Measurements from ENCODE around the gene S100A13. TPM values are rescaled to one million over a fixed set of nuclear protein-coding genes. Genes with fewer than 3 reads are reported as not detected.

Gene S100A13
- polyA plus RNA-seq, 4 donors = 139 to 170 (median 156) TPM

GRCh38 chr1:153628638-153629342 lies 1.5 kb upstream of the S100A13 start:
- no peak for DNase-seq (ENCODE audit: low read depth in 4 of 4, low spot score in 3 of 4)

DNA sequence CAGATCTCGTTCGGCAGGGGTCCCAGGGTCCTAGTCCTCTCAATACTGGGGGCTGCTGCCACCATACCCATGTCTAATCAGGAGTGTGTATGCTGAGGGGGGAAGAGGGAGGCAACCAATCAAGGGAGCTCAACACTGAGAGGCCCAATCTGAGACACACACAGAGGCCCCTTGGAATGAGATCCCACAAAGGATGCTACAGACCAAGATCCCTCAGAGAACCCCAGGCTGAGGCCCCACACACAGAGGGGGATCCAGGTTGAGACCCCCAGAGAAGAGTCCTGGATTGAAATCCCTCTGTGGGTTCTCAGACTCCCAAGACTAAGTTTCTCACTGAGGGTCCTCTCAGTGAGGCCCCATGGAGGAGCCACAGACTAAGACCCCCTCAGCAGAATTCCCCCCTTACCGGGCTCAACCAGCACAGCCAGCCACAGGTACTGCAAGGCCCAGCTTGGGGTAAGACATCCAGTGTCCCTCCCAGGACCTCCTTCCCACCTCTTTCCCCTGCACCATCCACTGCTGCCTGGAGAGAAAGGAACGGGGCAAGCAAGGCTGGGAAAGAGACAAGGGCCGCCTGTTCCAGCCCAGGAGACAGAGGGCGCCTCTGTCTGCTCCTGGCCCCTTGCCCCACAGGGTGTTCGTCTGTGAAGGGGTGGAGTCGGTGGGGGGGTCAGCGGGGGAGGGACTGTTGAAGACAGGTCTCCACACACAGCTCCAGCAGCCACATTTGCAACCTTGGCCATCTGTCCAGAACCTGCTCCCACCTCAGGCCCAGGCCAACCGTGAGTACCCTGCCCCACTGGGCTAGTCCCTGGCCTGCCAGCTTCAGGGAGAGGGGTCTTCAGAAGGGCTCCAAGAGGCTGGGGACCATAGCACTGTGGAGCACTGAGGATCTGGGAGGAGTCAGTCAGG lies 666 bp upstream of the S100A13 start, which contains the start of gene S100A1:
TSS of gene S100A1 (plus strand) at position 720 of the 912 bp plus-strand sequence. CDS start 2,088 bp downstream, outside the sequence.
- no peak for DNase-seq (ENCODE audit: low read depth in 4 of 4, low spot score in 3 of 4)

DNA sequence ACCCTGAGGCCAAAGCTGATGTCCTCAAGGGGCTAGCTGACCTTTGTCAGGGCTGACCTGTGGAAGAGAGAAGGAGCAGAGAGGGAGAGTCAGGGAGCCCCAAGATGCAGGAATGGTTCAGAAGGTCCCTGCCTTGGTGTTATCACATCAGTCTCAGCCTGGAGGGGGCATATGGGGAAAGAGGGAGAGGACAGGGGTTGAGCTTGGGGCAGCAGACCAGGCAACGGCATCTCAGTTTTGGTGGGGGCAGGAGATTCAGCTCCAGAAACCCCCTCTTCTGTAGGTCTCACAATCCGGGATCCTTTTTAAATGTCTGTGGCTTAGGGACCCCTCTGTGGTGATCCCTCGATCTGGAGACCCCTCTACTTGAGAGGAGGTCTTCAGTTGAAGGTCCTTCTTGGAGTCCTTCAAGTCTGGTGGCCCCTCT lies 815 bp downstream of the S100A13 start:
- no peak for DNase-seq (ENCODE audit: low read depth in 4 of 4, low spot score in 3 of 4)

GRCh38 chr1:153624965-153625611 lies 2.2 kb downstream of the S100A13 start:
- DNase-seq (ENCODE audit: low read depth in 4 of 4, low spot score in 3 of 4) = no peak

DNA sequence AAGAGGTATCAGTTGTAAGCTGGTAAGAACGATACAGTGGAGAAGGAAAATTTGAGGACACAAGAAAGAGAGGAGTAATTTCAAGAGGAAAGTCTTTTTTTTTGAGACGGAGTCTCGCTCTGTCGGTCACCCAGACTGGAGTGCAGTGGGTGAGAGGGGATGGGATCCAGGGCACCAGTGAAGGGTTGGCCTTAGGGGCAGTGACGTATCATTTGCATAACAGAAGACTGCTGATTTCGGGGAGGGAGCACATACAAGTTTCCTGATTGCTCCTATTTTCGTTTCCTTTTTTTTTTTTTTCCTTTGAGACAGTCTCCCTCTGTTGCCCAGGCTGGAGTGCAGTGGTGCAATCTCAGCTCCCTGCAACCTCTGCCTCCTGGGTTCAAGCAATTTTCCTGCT lies 4.2 kb downstream of the S100A13 start:
- DNase-seq (ENCODE audit: low read depth in 4 of 4, low spot score in 3 of 4) = no peak

GRCh38 chr1:153619171-153619570 lies 8.1 kb downstream of the S100A13 start:
- no peak for DNase-seq (ENCODE audit: low read depth in 4 of 4, low spot score in 3 of 4)

DNA sequence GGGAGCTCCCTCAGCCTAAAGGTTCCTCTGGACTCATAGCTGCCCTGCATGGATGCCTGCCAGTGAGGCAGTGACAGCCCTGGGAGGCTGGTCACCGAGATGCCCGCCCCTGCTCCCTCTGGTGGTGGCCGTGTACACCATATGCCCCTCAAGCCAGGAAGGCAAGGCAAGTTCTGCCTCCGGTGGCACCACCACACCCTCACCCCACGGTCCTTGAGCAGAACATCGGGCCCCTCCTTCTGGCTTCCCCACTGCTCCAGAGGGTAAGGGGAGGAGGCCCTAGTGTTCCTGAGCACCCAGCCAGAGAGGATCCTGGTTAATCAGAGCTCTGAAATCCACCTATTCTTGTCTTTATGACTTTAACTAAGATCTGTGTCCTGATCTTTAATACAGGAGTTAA lies 9.6 kb downstream of the S100A13 start:
- DNase-seq (ENCODE audit: low read depth in 4 of 4, low spot score in 3 of 4) = no peak

GRCh38 chr1:153616917-153617311 lies 10.4 kb downstream of the S100A13 start:
- DNase-seq (ENCODE audit: low read depth in 4 of 4, low spot score in 3 of 4) = no peak

DNA sequence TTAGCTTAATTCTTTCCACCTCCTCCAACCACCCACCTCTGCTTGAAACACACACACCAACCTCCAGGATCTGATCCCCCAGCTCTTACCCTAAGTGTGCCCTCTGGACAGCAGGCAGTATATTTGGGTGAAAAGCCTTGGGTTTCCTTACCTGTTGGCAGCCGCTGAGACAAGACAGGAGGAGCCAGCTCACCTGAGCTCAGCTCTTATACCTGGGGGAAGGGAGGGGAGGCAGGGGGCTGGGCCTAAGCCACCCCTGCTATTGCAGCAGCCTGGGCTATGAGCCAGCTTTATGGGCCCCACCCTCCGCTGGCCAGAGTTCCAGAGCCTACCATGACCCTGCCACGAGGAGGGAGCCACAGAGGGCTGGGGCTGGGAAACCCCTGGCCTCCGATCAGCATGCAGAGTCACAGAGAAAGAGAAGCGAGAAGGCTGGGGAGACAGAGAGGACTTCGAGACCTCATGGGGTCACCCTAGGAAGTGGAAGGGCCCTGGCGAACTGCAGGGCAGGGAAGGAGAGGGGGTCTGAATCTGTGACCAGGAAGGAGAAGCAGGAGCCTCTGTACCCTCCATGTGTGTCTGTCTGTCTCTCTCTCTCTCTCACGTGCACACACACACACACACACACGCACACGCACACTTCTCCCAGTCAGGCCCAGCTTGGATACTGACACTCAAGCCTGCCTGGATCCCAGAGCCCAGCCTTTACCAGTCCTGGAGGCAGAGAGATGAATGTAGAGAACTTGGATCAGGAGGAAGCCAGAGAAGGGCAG lies 11.0 kb downstream of the S100A13 start, which contains the start of gene S100A14:
TSS of gene S100A14 (minus strand) at position 182 of the 773 bp plus-strand sequence. CDS start 467 bp downstream, outside the sequence.
- no peak for DNase-seq (ENCODE audit: low read depth in 4 of 4, low spot score in 3 of 4)

DNA sequence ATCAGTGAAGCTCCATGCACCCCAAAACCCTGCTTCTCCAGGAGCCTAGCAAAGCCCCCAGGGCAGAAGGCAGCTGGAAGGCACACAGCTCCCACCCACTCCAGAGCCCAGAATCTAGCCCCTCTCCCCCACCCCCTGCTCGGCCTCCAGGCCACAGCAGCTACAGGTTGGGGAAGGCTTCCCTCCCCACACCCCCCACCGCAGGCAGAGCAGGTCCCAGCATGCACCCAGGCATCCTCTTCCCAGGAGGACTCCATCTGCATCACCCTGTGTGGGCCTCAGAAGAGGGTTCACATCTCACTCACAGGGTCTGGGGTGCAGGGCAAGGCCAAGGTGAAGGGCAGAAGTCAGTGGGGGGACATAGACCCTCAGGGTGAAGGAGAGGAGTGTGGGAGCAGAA lies 11.9 kb downstream of the S100A13 start:
- no peak for DNase-seq (ENCODE audit: low read depth in 4 of 4, low spot score in 3 of 4)

DNA sequence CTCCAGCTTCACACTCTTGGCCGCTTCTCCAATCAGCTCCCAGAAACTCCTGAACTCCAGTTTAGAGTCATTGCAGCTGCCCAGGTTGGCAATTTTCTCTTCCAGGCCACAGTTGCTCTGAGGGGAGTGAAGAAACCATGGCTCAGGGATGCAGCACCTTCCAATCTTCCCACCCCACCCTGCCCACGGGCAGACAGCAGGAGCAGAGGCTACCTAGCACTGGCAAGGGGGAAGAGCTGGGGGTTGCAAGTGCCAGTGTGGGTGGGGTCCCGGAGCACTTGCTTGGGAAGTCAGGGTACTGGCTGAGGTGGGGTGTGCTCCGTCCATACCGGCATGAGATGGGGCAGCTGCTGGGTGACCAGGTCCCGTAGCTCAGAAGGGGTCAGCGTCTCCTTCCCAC lies 12.4 kb downstream of the S100A13 start:
- DNase-seq (ENCODE audit: low read depth in 4 of 4, low spot score in 3 of 4) = no peak

GRCh38 chr1:153614189-153614900 lies 13.0 kb downstream of the S100A13 start:
- DNase-seq (ENCODE audit: low read depth in 4 of 4, low spot score in 3 of 4) = no peak

DNA sequence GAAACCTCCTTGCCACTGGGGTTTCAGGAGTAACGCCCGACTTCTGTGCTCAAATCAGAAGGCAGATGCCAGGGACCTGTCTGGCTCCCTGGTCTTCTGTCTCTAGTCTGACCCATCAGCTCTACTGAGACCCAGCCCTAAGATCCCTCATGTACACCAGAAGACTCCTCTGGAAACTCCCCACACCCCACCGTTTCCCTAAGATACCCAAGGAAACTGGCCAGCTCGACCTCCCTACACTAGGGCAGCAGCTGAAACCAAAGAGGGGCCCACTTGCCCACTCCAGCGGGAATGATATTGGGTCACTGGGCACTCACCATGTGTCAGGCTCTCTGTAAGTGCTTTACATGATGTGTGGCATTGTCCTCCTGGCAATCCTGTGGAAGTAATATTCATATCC lies 13.9 kb downstream of the S100A13 start:
- no peak for DNase-seq (ENCODE audit: low read depth in 4 of 4, low spot score in 3 of 4)

DNA sequence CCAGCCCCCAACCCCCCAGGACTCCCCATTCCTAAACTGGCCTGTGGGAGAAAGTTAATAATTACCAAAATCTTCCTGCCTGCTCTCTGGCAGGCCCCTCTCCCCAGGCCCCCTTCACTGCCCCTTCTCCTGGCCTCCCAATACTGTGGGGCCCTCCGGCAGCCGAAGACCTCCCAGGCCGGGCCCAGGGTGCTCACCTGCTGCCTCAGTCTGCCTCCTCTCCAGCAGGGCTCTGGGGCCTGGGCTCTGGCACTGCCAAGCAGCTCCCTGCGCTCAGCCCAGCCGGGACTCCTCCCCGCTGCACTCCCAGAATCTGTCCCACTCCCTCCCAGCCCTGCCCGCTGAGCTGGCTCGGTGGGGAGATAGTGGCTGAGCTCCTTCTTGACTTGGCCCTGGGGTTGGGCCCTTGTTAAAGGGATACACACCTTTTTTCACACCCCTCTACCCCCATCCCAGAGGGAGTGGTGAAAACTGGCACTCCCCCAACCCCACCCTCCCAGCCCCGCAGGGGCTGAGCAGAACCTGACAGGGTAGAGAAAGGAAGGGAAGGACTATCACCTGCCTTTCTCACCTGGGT lies 14.5 kb downstream of the S100A13 start, which contains the start of gene S100A16:
TSS of gene S100A16 (minus strand) at position 383 of the 577 bp plus-strand sequence. CDS start 4,986 bp downstream, outside the sequence.
- DNase-seq (ENCODE audit: low read depth in 4 of 4, low spot score in 3 of 4) = no peak

- DNase-seq (ENCODE audit: low read depth in 4 of 4, low spot score in 3 of 4) = no peak
Observed at GRCh38 chr1:153612111-153612754, 15.1 kb downstream of the S100A13 start.

- DNase-seq (ENCODE audit: low read depth in 4 of 4, low spot score in 3 of 4) = no peak
Observed at GRCh38 chr1:153611356-153611755, 15.9 kb downstream of the S100A13 start.

- DNase-seq (ENCODE audit: low read depth in 4 of 4, low spot score in 3 of 4) = no peak
Observed at GRCh38 chr1:153610811-153611301, 16.4 kb downstream of the S100A13 start.

DNA sequence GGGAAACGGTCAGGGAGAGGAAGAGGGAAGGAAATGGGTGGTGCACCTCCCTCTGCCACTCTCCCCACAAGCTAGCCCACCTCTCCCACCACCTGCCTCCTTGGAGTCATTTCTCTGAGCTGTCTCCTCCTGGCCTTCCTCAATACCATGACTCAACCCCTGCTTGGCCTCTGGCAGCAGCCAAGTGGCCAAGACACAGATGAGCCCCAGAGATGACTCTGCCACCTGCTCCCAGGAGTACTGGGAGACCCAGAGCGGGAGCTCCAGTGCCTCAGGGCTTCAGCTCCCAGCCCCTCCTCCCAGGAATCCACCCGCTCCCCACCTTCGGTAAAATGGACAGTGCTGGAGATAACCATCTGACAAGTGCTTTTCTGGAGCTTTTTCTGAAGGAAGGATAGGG lies 17.0 kb downstream of the S100A13 start:
- no peak for DNase-seq (ENCODE audit: low read depth in 4 of 4, low spot score in 3 of 4)

DNA sequence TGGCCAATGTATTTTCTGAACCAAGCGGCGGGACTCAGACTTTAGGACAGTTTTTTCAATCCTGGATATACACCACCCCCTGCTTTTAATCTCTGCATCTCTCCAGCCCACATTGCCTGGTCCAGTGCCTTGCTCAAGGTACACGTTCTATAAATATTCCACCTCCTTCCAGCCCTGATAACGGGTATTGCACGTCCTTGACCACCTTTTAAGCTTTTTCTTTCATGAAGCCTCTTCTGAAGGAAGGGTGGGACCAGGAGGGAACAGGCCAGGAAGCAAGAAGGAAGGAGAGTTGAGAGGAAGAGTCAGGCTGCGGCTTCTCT lies 17.8 kb downstream of the S100A13 start:
- no peak for DNase-seq (ENCODE audit: low read depth in 4 of 4, low spot score in 3 of 4)
